ENCODE results near the gene LARGE2.

The LARGE2 gene

DNA sequence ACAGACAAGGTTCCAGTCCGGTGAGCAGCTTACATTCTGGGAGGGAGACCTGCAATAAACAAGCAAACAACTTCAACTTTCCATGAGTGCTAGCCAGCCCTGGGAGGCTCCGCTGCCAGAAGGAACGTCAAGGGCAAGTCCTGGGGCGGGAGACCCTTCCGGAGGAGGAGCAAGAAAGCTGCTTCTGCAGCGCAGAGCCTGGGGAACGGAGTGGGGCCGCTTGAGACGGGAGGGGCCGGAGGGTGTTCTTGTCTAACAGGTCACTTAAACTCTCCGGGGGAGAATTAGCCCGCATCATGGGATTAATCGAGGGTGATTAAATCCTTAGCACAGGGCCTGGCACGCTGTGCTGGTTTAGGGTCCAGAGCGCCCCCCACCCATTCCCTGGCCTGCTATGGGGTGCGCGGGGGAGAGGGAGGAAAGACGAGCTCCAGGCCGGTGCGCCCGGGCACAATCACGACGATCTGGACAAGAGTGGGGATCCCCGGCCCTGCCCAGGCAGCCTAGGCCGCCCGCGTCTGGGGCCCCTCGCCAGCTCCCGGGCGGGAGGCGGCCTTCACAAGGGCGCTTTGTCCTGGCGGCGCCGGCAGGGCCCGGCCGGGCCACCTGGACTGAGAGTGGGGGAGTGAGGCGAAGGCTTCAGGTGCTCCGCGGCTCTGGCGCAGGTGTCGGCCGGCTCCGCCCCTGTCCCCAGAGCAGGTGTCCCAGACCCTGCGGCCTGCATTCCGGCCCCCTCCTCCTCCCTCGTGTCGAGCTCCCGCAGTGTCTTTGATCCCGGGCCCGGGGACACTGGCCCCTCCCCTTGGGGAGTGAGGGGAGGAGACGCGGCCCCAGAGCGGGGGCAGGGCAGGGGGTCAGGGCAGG is 663 bp upstream of the LARGE2 start:
- TF ChIP-seq, protein P1, sequence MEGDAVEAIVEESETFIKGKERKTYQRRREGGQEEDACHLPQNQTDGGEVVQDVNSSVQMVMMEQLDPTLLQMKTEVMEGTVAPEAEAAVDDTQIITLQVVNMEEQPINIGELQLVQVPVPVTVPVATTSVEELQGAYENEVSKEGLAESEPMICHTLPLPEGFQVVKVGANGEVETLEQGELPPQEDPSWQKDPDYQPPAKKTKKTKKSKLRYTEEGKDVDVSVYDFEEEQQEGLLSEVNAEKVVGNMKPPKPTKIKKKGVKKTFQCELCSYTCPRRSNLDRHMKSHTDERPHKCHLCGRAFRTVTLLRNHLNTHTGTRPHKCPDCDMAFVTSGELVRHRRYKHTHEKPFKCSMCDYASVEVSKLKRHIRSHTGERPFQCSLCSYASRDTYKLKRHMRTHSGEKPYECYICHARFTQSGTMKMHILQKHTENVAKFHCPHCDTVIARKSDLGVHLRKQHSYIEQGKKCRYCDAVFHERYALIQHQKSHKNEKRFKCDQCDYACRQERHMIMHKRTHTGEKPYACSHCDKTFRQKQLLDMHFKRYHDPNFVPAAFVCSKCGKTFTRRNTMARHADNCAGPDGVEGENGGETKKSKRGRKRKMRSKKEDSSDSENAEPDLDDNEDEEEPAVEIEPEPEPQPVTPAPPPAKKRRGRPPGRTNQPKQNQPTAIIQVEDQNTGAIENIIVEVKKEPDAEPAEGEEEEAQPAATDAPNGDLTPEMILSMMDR (IDR thresholded peaks at IDR 0.05) = no peak

DNA sequence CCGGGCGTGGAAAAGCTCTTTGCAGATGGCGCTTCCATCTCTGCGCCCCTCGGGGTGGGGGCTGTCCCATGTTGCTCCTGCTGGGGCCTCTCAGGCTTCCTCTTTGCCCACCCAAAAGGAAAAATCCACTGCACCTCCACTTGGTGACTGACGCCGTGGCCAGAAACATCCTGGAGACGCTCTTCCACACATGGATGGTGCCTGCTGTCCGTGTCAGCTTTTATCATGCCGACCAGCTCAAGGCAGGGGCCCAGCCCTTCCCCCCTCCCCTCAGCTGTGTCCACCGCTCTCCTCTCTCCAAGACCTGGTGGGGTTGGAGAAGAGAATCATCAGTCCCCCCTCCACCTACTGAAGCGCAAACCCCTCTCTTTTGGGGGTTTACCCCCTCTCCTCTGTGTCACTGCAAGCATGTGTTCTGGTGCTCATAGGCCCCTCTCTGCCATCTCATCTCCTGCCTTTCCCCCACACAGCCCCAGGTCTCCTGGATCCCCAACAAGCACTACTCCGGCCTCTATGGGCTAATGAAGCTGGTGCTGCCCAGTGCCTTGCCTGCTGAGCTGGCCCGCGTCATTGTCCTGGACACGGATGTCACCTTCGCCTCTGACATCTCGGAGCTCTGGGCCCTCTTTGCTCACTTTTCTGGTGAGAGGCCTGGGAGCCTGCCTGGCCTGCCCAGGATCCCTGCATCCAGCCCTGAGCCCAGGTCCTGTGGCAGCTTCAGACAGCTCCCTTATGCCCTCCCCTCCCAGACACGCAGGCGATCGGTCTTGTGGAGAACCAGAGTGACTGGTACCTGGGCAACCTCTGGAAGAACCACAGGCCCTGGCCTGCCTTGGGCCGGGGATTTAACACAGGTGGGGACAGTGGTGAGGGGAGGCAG is 1.8 kb downstream of the LARGE2 start:
- TF ChIP-seq, protein P1 (IDR thresholded peaks at IDR 0.05) = no peak

DNA sequence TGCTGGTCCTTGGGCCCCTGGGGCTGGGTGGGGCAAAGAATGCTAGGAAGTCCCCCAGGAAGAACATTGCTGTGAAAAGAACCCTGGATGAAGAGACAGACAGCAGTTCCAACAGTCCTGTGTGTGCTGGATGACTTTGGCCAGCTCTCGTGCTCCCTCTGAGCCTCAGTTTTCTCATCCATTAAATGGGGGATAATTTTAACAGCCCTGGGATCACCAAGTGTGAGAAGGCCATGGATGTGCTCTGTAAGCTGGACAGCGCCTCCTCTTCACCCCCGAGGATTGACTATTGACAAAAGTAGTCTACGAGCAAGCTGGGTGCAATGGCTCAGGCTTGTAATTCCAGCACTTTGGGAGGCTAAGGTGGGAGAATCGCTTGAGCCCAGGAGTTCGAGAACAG is 2.5 kb downstream of the LARGE2 start:
- TF ChIP-seq, protein P1 (IDR thresholded peaks at IDR 0.05) = no peak

DNA sequence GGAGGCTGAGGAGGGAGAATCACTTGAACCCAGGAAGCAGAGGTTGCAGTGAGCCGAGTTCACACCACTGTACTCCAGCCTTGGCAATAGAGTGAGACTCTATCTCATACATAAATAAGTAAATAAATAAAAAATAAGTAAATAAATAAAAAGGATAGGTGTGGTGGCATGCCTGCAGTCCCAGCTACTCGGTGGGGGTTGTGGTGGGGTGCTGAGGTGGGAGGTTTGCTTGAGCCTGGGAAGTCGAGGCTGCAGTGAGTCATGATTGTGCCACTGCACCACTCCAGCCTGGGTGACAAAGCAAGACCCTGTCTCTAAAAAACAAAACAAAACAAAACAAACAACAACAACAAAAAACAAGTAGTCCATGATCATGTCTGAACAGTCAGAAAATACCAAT is 3.1 kb downstream of the LARGE2 start:
- TF ChIP-seq, protein P1 (IDR thresholded peaks at IDR 0.05) = no peak

DNA sequence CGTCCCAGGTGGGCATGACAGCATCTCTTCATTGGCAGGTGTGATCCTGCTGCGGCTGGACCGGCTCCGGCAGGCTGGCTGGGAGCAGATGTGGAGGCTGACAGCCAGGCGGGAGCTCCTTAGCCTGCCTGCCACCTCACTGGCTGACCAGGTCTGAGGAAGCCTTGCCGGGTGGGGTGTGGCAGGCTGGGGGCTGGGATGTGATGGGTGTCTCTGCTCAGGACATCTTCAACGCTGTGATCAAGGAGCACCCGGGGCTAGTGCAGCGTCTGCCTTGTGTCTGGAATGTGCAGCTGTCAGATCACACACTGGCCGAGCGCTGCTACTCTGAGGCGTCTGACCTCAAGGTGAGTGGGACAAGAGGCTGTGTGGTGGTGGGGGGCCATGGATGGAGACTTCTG is 3.5 kb downstream of the LARGE2 start:
- TF ChIP-seq, protein P1 (IDR thresholded peaks at IDR 0.05) = no peak

DNA sequence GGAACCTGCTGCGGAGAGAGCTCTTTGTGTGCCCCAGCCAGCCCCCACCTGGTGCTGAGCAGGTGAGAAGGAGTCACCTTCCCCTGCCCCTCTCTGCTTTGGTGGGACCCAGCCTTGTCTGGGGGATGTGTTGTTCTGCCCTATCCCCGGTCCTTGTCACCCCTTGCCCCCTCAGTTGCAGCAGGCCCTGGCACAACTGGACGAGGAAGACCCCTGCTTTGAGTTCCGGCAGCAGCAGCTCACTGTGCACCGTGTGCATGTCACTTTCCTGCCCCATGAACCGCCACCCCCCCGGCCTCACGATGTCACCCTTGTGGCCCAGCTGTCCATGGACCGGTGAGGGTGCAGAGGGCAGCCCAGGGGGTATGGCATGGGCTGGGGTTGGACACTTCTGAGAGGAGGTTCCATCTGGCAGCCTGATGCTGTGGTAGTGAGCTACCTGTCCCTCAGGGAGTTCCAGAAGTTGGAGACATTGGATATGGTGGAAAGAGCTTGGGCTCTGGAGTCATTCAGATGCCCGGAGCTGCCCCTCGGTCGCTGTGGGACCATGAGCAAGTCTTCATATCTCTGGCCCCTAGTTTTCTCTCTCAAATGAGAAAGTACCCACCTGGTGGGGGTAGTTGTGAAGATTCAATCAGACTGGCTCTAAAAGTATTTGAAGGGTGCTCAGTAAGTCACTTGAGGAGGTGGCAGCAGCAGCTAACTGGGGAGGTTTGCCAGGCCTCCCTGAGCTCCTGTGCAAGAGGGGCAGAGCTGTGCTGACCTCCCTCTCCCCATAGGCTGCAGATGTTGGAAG is 4.3 kb downstream of the LARGE2 start:
- TF ChIP-seq, protein P1 (IDR thresholded peaks at IDR 0.05) = no peak

DNA sequence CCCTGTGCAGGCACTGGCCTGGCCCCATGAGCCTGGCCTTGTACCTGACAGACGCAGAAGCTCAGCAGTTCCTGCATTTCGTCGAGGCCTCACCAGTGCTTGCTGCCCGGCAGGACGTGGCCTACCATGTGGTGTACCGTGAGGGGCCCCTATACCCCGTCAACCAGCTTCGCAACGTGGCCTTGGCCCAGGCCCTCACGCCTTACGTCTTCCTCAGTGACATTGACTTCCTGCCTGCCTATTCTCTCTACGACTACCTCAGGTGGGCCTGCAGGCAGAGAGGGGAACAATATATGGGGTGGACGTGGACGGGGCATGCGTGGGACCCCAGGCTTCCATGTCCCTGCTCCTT is 4.9 kb downstream of the LARGE2 start:
- TF ChIP-seq, protein P1 (IDR thresholded peaks at IDR 0.05) = no peak

All from LNCAP (cell line).